ENCODE results near the gene RCN2.

Gene RCN2

GRCh38 chr15:76973906-76974305, 42.4 kb downstream of the RCN2 start:
- DNase-seq (ENCODE audit: low read depth), result no peak

- DNase-seq (ENCODE audit: low read depth), result no peak
These were observed 43.0 kb downstream of the RCN2 start for GRCh38 chr15:76974456-76975036.

- DNase-seq (ENCODE audit: low read depth), result no peak
These were observed 44.6 kb downstream of the RCN2 start for GRCh38 chr15:76976141-76976540.

- no peak for DNase-seq (ENCODE audit: low read depth)
These were observed 45.2 kb downstream of the RCN2 start for GRCh38 chr15:76976572-76977270.

GRCh38 chr15:76978522-76979330, 47.2 kb downstream of the RCN2 start:
- no peak for DNase-seq (ENCODE audit: low read depth)

GRCh38 chr15:76979331-76979925, 47.9 kb downstream of the RCN2 start:
- DNase-seq (ENCODE audit: low read depth), result no peak

- DNase-seq (ENCODE audit: low read depth), result no peak
These were observed 48.5 kb downstream of the RCN2 start for GRCh38 chr15:76979996-76980520.

- DNase-seq (ENCODE audit: low read depth), result no peak
These were observed 50.8 kb downstream of the RCN2 start for GRCh38 chr15:76982356-76982755.

GRCh38 chr15:76982756-76983155, 51.2 kb downstream of the RCN2 start:
- no peak for DNase-seq (ENCODE audit: low read depth)

- no peak for DNase-seq (ENCODE audit: low read depth)
These were observed 52.2 kb downstream of the RCN2 start for GRCh38 chr15:76983590-76984375.

GRCh38 chr15:76986743-76987142, 55.2 kb downstream of the RCN2 start:
- no peak for DNase-seq (ENCODE audit: low read depth)

- DNase-seq (ENCODE audit: low read depth), result no peak
These were observed 55.7 kb downstream of the RCN2 start for GRCh38 chr15:76987276-76987675.

- DNase-seq (ENCODE audit: low read depth), result peak; percentile 69
These were observed 56.6 kb downstream of the RCN2 start for GRCh38 chr15:76987896-76988860.

- no peak for DNase-seq (ENCODE audit: low read depth)
These were observed 57.6 kb downstream of the RCN2 start for GRCh38 chr15:76988867-76989780.

GRCh38 chr15:76991048-76991447, 59.5 kb downstream of the RCN2 start:
- DNase-seq (ENCODE audit: low read depth), result no peak

- DNase-seq (ENCODE audit: low read depth), result no peak
These were observed 60.4 kb downstream of the RCN2 start for GRCh38 chr15:76991741-76992645.

GRCh38 chr15:76993114-76993725, 61.7 kb downstream of the RCN2 start:
- no peak for DNase-seq (ENCODE audit: low read depth)

- DNase-seq (ENCODE audit: low read depth), result peak; percentile 65
These were observed 62.5 kb downstream of the RCN2 start for GRCh38 chr15:76994001-76994400.

Data from activated T-cell treated with anti-CD3 and anti-CD28 coated beads for 48 hours (primary cell).